Measurements from ENCODE around the gene UBE2G2. TPM values are rescaled to one million over a fixed set of nuclear protein-coding genes. Genes with fewer than 3 reads are reported as not detected.

The UBE2G2 gene
- total and polyA plus RNA-seq, 7 donors: 21.6 to 101 (median 51.5) TPM

DNA sequence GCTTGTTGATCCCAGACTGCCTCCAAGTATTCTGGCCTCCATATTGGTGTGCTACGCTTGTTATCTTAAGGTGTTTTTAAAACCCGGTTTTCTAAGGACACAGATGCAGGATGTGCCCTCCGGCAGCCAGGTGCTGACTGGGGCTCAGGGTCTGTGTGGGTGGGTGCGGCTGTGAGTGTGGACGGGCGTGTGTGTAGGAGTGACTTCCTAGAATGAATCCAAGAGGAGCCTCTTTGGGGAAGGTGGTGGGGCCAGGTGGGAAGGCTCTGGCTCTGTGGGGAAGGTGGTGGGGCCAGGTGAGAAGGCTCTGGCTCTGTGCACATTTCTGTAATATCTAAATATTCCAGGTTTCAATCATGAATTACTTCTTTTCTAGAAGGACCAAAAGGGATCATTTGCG is 77.4 kb downstream of the UBE2G2 start:
- H3K9me3 ChIP-seq: no peaks in the 10 kb centered on the region
- TF ChIP-seq POLR2AphosphoS5 (IDR thresholded peaks at IDR 0.05) (no peak), POLR2A (IDR thresholded peaks at IDR 0.05) (no peak), EP300 (IDR thresholded peaks at IDR 0.05) (no peak)
- TF ChIP-seq, protein P1, sequence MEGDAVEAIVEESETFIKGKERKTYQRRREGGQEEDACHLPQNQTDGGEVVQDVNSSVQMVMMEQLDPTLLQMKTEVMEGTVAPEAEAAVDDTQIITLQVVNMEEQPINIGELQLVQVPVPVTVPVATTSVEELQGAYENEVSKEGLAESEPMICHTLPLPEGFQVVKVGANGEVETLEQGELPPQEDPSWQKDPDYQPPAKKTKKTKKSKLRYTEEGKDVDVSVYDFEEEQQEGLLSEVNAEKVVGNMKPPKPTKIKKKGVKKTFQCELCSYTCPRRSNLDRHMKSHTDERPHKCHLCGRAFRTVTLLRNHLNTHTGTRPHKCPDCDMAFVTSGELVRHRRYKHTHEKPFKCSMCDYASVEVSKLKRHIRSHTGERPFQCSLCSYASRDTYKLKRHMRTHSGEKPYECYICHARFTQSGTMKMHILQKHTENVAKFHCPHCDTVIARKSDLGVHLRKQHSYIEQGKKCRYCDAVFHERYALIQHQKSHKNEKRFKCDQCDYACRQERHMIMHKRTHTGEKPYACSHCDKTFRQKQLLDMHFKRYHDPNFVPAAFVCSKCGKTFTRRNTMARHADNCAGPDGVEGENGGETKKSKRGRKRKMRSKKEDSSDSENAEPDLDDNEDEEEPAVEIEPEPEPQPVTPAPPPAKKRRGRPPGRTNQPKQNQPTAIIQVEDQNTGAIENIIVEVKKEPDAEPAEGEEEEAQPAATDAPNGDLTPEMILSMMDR (IDR thresholded peaks at IDR 0.05): no peak
- peaks cover 0 to 7% (median 0%) of the 10 kb centered on the region in 4 donors for H3K4me1 ChIP-seq
- H3K27me3 ChIP-seq: peaks cover 7 to 75% (median 30%) of the 10 kb centered on the region in 3 donors
- H3K36me3 ChIP-seq: no peaks in the 10 kb centered on the region
- no peak overlapping the region for H3K27ac ChIP-seq
- 70 to 83% methylated on average over 7 of the region's 7 CpGs for WGBS, 2 donors
- H3K4me3 ChIP-seq: no peak overlapping the region
- intact Hi-C loops (cut with DNase I): no loop called here
- no peak for DNase-seq

DNA sequence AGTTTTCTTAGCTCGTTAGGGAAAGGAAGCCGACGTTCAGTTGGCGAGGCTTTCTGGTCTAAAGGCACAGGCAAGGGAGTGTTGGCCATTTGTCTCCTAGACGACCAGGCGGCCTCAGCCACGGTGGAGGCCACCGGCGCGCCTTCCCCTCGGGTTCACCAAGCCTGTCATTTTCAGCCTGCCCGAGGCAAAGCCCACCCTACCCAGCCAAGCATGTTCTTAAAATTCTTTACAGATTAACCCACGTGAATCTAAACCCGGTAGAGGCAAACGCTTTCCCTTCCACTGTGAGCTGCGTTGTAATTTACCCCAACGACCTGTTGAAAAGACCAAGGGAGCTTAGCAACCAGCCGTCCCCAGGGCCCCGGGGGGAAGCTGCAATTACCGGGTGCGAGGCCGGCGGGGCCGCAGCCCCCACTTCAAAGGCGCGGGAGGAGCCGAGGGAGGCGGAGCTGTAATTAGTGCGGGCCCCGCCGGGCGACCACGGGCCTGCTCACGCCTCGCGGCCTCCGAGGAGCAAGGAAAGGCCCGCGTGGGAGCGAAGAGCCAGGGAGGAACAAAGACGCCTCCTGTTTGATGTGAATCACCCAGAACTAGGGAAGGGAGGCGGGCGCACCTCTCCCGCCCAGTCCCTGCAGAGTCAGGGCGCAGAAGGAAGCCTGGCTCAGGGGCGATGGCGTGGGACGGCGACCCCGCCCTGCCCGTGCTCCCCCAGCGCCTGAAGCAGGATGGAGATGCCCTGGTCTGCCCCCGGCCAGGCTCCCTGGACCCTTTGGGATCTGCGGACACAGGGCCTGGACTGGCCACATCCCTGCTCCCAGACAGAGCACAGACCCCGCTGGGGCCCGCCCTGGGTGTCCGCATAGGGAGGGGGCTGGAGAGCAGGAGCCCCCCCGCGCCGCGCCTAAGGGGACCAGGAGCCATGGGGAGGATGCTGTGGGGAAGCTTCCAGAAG is 78.2 kb downstream of the UBE2G2 start:
- H3K27me3 ChIP-seq: peaks cover 7 to 75% (median 33%) of the 10 kb centered on the region in 3 donors
- WGBS, 2 donors: 18 to 24% methylated on average over 61 of the region's 61 CpGs
- no peak overlapping the region for H3K4me3 ChIP-seq
- H3K36me3 ChIP-seq: no peaks in the 10 kb centered on the region
- intact Hi-C loops (cut with DNase I): no loop called here
- DNase-seq: no peak
- TF ChIP-seq, protein P1 (IDR thresholded peaks at IDR 0.05): no peak
- TF ChIP-seq EP300 (IDR thresholded peaks at IDR 0.05) (no peak), POLR2AphosphoS5 (IDR thresholded peaks at IDR 0.05) (no peak), POLR2A (IDR thresholded peaks at IDR 0.05) (no peak)
- no peaks in the 10 kb centered on the region for H3K9me3 ChIP-seq
- H3K4me1 ChIP-seq: peaks cover 0 to 7% (median 0%) of the 10 kb centered on the region in 4 donors
- H3K27ac ChIP-seq: no peak overlapping the region

DNA sequence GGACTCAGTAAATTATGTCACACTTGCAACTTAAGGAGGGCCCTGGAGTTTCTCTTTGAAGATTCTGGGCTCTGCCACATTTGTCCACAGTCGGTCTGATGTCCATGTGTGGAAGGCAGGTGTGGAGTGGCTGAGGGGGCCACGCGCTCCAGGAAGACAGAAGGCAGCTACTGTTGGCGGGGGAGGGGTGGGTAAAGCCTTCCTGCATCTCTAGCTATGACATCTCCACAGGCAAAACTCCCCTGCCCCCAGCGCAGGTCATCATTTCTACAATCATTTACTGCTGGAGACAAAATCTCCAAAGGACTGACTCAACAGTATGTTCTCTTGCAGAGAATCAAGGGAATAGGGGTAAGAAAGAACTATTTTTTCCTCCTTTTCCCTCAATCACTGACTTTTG is 78.9 kb downstream of the UBE2G2 start:
- TF ChIP-seq EP300 (IDR thresholded peaks at IDR 0.05): no peak
- TF ChIP-seq POLR2AphosphoS5 (IDR thresholded peaks at IDR 0.05): no peak
- TF ChIP-seq POLR2A (IDR thresholded peaks at IDR 0.05): no peak
- TF ChIP-seq, protein P1 (IDR thresholded peaks at IDR 0.05): no peak

DNA sequence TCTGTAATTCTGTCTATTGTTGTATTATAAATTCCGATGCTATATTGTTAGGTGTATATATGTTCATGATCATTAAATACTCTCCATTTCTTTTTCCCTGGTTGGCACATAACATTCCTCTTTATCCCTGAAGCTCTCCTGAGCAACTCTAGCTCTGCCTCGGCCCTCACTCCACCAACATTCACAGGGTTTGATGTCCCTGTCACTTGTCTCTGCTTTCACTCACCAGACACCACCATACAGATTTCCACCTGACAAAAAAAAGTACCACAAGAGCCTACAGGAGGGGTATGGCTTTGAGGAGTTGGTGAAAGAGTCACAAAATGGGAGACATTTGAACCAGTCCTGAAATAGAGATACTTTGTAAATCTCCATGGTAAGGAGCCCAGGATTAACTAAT is 81.5 kb downstream of the UBE2G2 start:
- Histone ChIP-seq H3K27me3 (peaks cover 9 to 50% (median 28%) of the 10 kb centered on the region in 3 donors), H3K4me3 (no peak overlapping the region), H3K4me1 (peaks cover 0 to 7% (median 0%) of the 10 kb centered on the region in 4 donors), H3K9me3 (no peaks in the 10 kb centered on the region), H3K36me3 (no peaks in the 10 kb centered on the region), H3K27ac (no peak overlapping the region)
- intact Hi-C loops (cut with DNase I): no loop called here
- 81 to 83% methylated on average over 2 of the region's 2 CpGs for WGBS, 2 donors
- TF ChIP-seq, protein P1 (IDR thresholded peaks at IDR 0.05): no peak
- no peak for TF ChIP-seq POLR2A (IDR thresholded peaks at IDR 0.05)
- TF ChIP-seq POLR2AphosphoS5 (IDR thresholded peaks at IDR 0.05): no peak
- TF ChIP-seq EP300 (IDR thresholded peaks at IDR 0.05): no peak
- DNase-seq: no peak

More for the DNA sequence above, 78.9 kb downstream of the UBE2G2 start:
- H3K4me3 ChIP-seq: no peak overlapping the region
- intact Hi-C loops (cut with DNase I): no loop called here
- H3K27ac ChIP-seq: no peak overlapping the region
- DNase-seq: no peak
- WGBS, 2 donors: 46 to 62% methylated on average over 5 of the region's 5 CpGs
- no peaks in the 10 kb centered on the region for H3K9me3 ChIP-seq
- H3K4me1 ChIP-seq: peaks cover 0 to 7% (median 0%) of the 10 kb centered on the region in 4 donors
- H3K36me3 ChIP-seq: no peaks in the 10 kb centered on the region
- H3K27me3 ChIP-seq: peaks cover 9 to 70% (median 31%) of the 10 kb centered on the region in 3 donors

Other genes starting within 250 kb of the UBE2G2 start
- under 1 TPM in 1 of 4 donors, not detected in 3; 0.66 TPM for gene KRTAP10-3, start 243.0 kb downstream of the UBE2G2 start, total RNA-seq
- gene KRTAP10-3, start 243.0 kb downstream of the UBE2G2 start, polyA plus RNA-seq: not detected
- gene KRTAP10-4, start 228.1 kb downstream of the UBE2G2 start, total RNA-seq: not detected
- not detected for gene KRTAP10-4, start 228.1 kb downstream of the UBE2G2 start, polyA plus RNA-seq
- not detected for gene KRTAP10-5, start 221.2 kb downstream of the UBE2G2 start, total RNA-seq
- not detected for gene KRTAP10-5, start 221.2 kb downstream of the UBE2G2 start, polyA plus RNA-seq
- not detected for gene KRTAP10-6, start 209.3 kb downstream of the UBE2G2 start, total RNA-seq
- gene KRTAP10-6, start 209.3 kb downstream of the UBE2G2 start, polyA plus RNA-seq: not detected
- not detected for gene KRTAP10-7, start 201.2 kb downstream of the UBE2G2 start, total RNA-seq
- not detected for gene KRTAP10-7, start 201.2 kb downstream of the UBE2G2 start, polyA plus RNA-seq
- gene KRTAP10-8, start 189.7 kb downstream of the UBE2G2 start, total RNA-seq: not detected
- not detected for gene KRTAP10-8, start 189.7 kb downstream of the UBE2G2 start, polyA plus RNA-seq
- gene KRTAP10-9, start 174.7 kb downstream of the UBE2G2 start, total RNA-seq: not detected
- not detected for gene KRTAP10-9, start 174.7 kb downstream of the UBE2G2 start, polyA plus RNA-seq
- gene KRTAP10-10, start 164.5 kb downstream of the UBE2G2 start, total RNA-seq: not detected
- gene KRTAP10-10, start 164.5 kb downstream of the UBE2G2 start, polyA plus RNA-seq: not detected
- gene KRTAP10-11, start 155.4 kb downstream of the UBE2G2 start, total RNA-seq: not detected
- not detected for gene KRTAP10-11, start 155.4 kb downstream of the UBE2G2 start, polyA plus RNA-seq
- not detected for gene KRTAP12-4, start 147.2 kb downstream of the UBE2G2 start, total RNA-seq
- gene KRTAP12-4, start 147.2 kb downstream of the UBE2G2 start, polyA plus RNA-seq: not detected
- not detected for gene KRTAP12-3, start 143.9 kb downstream of the UBE2G2 start, total RNA-seq
- gene KRTAP12-3, start 143.9 kb downstream of the UBE2G2 start, polyA plus RNA-seq: not detected
- gene KRTAP12-2, start 134.9 kb downstream of the UBE2G2 start, total RNA-seq: not detected
- not detected for gene KRTAP12-2, start 134.9 kb downstream of the UBE2G2 start, polyA plus RNA-seq
- gene KRTAP12-1, start 119.7 kb downstream of the UBE2G2 start, total RNA-seq: not detected
- not detected for gene KRTAP12-1, start 119.7 kb downstream of the UBE2G2 start, polyA plus RNA-seq
- gene KRTAP10-12, start 104.6 kb downstream of the UBE2G2 start, total RNA-seq: not detected
- not detected for gene KRTAP10-12, start 104.6 kb downstream of the UBE2G2 start, polyA plus RNA-seq
- not detected for gene TSPEAR, start 90.2 kb downstream of the UBE2G2 start, total RNA-seq
- gene TSPEAR, start 90.2 kb downstream of the UBE2G2 start, polyA plus RNA-seq: under 1 TPM in 2 of 3 donors, not detected in 1; under 0.01 to 0.20 TPM
- 10 to 100 TPM; 52.4 to 60.1 (median 57.9) TPM for gene SUMO3, start 16.2 kb upstream of the UBE2G2 start, total RNA-seq
- 100 to 1,000 TPM in 2 of 3 donors, 10 to 100 TPM in 1; 67.8 to 104 (median 103) TPM for gene SUMO3, start 16.2 kb upstream of the UBE2G2 start, polyA plus RNA-seq
- gene PTTG1IP, start 71.9 kb upstream of the UBE2G2 start, total RNA-seq: 100 to 1,000 TPM; 158 to 208 (median 188) TPM
- gene PTTG1IP, start 71.9 kb upstream of the UBE2G2 start, polyA plus RNA-seq: 100 to 1,000 TPM in 1 of 3 donors, 10 to 100 TPM in 2; 49.7 to 146 (median 59.5) TPM
- 10 to 100 TPM; 14.7 to 82.0 (median 48.5) TPM for gene ITGB2, start 119.1 kb upstream of the UBE2G2 start, total RNA-seq
- 100 to 1,000 TPM in 1 of 3 donors, 10 to 100 TPM in 2; 21.0 to 103 (median 60.5) TPM for gene ITGB2, start 119.1 kb upstream of the UBE2G2 start, polyA plus RNA-seq
- gene SLX9, start 138.2 kb upstream of the UBE2G2 start, total RNA-seq: 10 to 100 TPM; 18.3 to 38.8 (median 22.0) TPM
- 10 to 100 TPM in 2 of 3 donors, 1 to 10 TPM in 1; 9.7 to 31.9 (median 15.0) TPM for gene SLX9, start 138.2 kb upstream of the UBE2G2 start, polyA plus RNA-seq